BE2C (cell line): Measurements from ENCODE around the gene BCL2A1. TPM values are rescaled to one million over a fixed set of nuclear protein-coding genes. Genes with fewer than 3 reads are reported as not detected.
"Not testable (repeated sequence)": the region's sequence is repeated elsewhere in the genome, so short reads cannot be mapped to it uniquely, and the experiment has no call there.

Source experiments
- DNase-seq: peaks from one replicate; pipeline ENCODE4 v3.0.0-alpha.2; 2020
- H3K27me3 ChIP-seq: fragments of 250-450 bp; sonication (Bioruptor Pico); 2 replicates; pipeline ENCODE4 v1.5.1; 2020; ENCODE audit warnings: mild to moderate bottlenecking
- H3K36me3 ChIP-seq: fragments of 250-450 bp; sonication (Bioruptor Pico); 2 replicates; pipeline ENCODE4 v1.5.1; 2020; ENCODE audit warnings: mild to moderate bottlenecking
- H3K4me1 ChIP-seq: fragments of 250-450 bp; sonication (Bioruptor Pico); 2 replicates; pipeline ENCODE4 v1.5.1; 2020
- H3K4me3 ChIP-seq: 2 replicates; pipeline ENCODE4 v1.5.1; 2011; ENCODE audit warnings: low read depth, low read length
- H3K9me3 ChIP-seq: fragments of 250-450 bp; sonication (Bioruptor Pico); 2 replicates; pipeline ENCODE4 v1.5.1; 2020
- CTCF ChIP-seq: IDR thresholded peaks from 2 replicates; pipeline ENCODE4 v1.5.1; 2012; ENCODE audit warnings: mild to moderate bottlenecking, low read depth, low read length
- polyA plus RNA-seq: library from polyadenylated mRNA; unstranded; fragments of >200 nt; gene quantifications from one replicate; pipeline ENCODE4 v1.2.1, GENCODE V29; 2012; ENCODE audit warnings: low read depth, missing spikeins; ENCODE audit not compliant: insufficient read length, insufficient read depth

The BCL2A1 gene
- polyA plus RNA-seq, result not detected

- TF ChIP-seq CTCF, result no peak
- no peak for DNase-seq
- Histone ChIP-seq H3K9me3 (no peaks in the 10 kb centered on the region), H3K27me3 (no peaks in the 10 kb centered on the region), H3K4me3 (no peak within 1 kb of the TSS), H3K36me3 (no peaks in the 10 kb centered on the region), H3K4me1 (no peaks in the 10 kb centered on the region)
Measured at GRCh38 chr15:79970624-79971434, at the start of gene BCL2A1. Gene BCL2A1 (minus strand): TSS chr15:79971196. CDS start chr15:79971119, 77 bp downstream.

- no peak for TF ChIP-seq CTCF
- no peak for DNase-seq
- no peaks in the 10 kb centered on the region for H3K36me3 ChIP-seq
- H3K4me3 ChIP-seq, result no peak overlapping the region
- H3K4me1 ChIP-seq, result no peaks in the 10 kb centered on the region
- no peaks in the 10 kb centered on the region for H3K27me3 ChIP-seq
- H3K9me3 ChIP-seq, result no peaks in the 10 kb centered on the region
Measured at GRCh38 chr15:80020731-80021130, 49.7 kb upstream of the BCL2A1 start.

DNA sequence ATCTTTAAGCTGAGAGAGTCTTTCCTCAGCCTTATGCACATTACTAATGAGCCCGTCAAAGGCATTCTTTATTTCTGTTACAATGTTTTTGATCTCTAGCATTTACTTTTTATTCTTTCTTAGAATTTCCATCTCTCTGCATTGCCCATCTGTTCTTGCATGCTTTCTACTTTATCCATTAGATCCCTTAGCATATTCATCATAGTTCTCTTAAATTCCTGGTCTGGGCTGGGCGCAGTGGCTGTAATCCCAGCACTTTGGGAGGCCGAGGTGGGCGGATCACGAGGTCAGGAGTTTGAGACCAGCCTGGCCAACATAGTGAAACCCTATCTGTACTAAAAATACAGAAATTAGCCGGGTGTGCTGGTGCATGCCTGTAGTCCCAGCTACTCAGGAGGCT is 49.2 kb upstream of the BCL2A1 start:
- not testable (repeated sequence) for H3K27me3 ChIP-seq, H3K4me1 ChIP-seq, H3K4me3 ChIP-seq, DNase-seq, H3K36me3 ChIP-seq, H3K9me3 ChIP-seq

GRCh38 chr15:80019168-80019745 is 48.3 kb upstream of the BCL2A1 start:
- no peak overlapping the region for H3K4me3 ChIP-seq
- H3K9me3 ChIP-seq, result no peaks in the 10 kb centered on the region
- H3K36me3 ChIP-seq, result no peaks in the 10 kb centered on the region
- no peaks in the 10 kb centered on the region for H3K27me3 ChIP-seq
- no peak for DNase-seq
- no peak for TF ChIP-seq CTCF
- H3K4me1 ChIP-seq, result no peaks in the 10 kb centered on the region

- not testable (repeated sequence) for H3K4me3 ChIP-seq, H3K9me3 ChIP-seq, H3K27me3 ChIP-seq, H3K4me1 ChIP-seq, DNase-seq, H3K36me3 ChIP-seq
Measured at GRCh38 chr15:80017139-80017538, 46.1 kb upstream of the BCL2A1 start.

DNA sequence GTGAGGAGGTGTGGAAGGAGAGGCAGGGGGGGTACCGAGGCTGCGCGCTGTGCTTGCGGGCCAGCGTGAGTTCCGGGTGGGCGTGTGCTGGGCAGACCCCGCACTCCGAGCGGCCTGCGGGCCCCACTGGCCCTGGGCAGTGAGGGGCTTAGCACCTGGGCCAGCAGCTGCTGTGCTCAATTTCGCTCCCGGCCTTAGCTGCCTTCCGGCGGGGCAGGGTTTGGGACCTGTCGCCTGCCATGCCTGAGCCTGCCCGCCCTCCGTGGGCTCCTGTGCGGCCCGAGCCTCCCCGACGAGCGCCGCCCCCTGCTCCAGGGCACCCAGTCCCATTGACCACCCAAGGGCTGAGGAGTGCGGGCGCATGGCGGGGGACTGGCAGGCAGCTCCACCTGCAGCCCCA is 45.5 kb upstream of the BCL2A1 start:
- not testable (repeated sequence) for H3K4me3 ChIP-seq, H3K9me3 ChIP-seq, H3K4me1 ChIP-seq, H3K27me3 ChIP-seq, H3K36me3 ChIP-seq, DNase-seq

DNA sequence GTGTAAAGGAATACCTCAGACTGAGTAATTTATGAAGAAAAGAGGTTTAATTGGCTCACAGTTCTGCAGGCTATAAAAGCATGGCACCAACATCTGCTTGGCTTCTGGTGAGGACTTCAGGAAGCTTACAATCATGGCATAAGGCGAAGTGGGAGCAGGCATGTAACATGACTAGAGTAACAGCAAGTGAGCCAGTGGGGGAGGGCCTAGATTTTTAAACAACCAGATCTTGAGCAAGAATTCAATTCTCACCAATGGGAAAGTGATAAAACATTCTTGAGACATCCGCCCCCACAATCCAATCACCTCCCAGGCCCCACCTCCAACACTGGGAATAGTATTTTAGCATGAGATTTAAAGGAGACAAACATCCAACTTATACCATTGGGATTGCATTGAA is 44.2 kb upstream of the BCL2A1 start:
- no peaks in the 10 kb centered on the region for H3K9me3 ChIP-seq
- no peaks in the 10 kb centered on the region for H3K4me1 ChIP-seq
- H3K27me3 ChIP-seq, result no peaks in the 10 kb centered on the region
- H3K4me3 ChIP-seq, result no peak overlapping the region
- H3K36me3 ChIP-seq, result no peaks in the 10 kb centered on the region
- DNase-seq, result no peak
- TF ChIP-seq CTCF, result no peak

DNA sequence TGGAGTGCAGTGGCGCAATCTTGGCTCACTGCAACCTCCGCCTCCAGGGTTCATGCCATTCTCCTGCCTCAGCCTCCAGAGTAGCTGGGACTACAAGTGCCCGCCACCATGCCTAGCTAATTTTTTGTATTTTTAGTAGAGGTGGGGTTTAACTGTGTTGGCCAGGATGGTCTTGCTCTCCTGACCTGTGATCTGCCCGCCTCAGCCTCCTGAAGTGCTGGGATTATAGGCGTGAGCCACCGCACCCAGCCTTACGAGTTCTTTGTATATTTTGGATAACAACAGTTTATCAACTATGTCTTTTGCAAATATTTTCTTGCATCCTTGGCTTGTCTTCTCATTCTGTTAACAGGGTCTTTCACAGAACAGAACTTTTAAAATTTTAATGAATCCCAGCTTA is 43.2 kb upstream of the BCL2A1 start:
- DNase-seq, H3K27me3 ChIP-seq, H3K9me3 ChIP-seq, H3K4me1 ChIP-seq, H3K36me3 ChIP-seq, H3K4me3 ChIP-seq: not testable (repeated sequence)
